Hypothalamus (tissue), 51 donors: ENCODE data around the gene ROBO1.

ENCODE experiments used
- DNase-seq, 51 donors: peaks; one replicate each; lab custom pipeline; 2025; lab: John Stamatoyannopoulos, UW

ROBO1 gene

GRCh38 chr3:79385211-79385610 lies 382.6 kb downstream of the ROBO1 start:
- DNase-seq = no peak

DNA sequence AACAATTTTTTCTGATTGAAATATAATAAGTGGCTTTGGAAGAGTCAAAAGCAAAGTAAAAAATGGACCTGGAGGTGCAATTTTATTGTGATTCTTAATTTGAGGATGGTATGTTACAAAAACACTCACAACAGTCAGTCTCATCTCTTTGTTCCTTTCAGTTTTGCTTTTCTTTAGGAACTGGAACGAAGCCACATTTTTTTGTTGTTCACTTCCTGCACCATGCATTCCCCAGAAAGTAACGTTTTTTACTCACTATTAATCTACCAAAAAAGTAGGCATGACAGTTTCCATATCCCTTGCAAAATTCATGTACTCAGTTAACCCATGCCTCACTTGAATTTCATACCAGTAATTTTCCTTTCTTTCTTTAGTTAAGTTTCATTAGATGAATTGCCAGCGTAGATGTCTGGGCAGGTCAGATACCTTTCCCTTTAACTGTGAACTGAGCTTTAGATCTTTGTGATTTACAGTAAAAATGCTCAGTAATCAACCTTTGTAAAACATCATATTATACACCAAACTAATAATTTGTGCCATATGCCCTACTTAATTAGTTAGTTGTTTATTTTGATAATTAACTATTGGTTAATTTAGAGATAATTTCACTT lies 384.3 kb downstream of the ROBO1 start:
- DNase-seq = no peak

- no peak for DNase-seq
These were observed 387.2 kb downstream of the ROBO1 start for GRCh38 chr3:79380581-79380980.

GRCh38 chr3:79378064-79378463 lies 389.7 kb downstream of the ROBO1 start:
- DNase-seq = no peak

- no peak for DNase-seq
These were observed 398.5 kb downstream of the ROBO1 start for GRCh38 chr3:79369306-79369705.

DNA sequence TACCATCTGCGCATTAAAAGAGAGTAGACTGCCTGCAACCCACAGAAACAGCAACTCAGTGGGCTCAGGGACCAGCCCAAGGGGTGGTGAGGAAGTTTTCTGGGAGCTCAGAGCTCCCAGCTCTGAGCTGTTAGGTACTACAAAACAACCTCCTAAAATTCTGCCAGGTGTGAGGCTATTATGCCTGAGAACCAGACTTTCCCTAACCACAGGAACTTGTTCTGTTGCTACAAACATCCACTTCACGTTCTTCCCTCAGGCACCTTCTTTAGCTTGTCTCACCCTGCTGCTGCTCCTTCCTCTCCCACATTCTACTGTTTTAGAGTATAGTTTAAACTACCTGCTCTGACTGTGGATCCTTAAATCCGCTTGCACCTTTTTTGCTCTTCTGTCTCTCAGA lies 399.4 kb downstream of the ROBO1 start:
- no peak for DNase-seq

DNA sequence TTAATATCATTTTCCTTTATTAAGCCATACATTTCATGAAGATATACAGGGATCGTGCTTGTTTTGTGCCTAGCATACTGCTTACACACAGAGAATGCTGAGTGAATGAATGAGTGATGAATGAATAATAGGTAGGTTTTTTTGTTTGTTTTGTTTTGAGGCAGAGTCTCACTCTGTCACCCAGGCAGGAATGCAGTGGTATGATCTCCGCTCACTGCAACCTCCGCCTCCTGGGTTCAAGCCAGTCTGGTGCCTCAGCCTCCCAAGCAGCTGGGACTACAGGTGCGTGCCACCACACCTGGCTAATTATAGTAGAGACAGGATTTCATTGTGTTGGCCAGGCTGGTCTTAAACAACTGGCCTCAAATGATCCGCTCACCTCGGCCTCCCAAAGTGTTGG lies 400.0 kb downstream of the ROBO1 start:
- no peak for DNase-seq

DNA sequence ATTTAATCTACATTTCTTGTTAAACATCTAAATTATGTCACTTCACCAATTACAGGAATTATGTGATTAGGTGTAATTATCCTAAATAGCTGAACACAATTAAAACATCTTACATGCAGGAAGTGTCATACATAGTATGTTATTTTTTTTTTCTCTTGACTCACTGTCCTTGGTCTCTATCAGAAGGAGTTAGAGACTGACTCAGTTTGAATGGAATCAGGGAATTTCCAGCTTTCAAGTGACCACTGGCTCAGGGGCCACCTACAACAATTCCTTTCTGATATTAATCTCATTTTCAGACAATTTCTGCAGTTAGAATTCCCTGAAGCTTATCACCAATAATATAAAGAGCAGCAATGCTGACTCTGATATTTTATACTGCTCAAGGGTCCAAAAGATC lies 400.7 kb downstream of the ROBO1 start:
- DNase-seq = no peak

DNA sequence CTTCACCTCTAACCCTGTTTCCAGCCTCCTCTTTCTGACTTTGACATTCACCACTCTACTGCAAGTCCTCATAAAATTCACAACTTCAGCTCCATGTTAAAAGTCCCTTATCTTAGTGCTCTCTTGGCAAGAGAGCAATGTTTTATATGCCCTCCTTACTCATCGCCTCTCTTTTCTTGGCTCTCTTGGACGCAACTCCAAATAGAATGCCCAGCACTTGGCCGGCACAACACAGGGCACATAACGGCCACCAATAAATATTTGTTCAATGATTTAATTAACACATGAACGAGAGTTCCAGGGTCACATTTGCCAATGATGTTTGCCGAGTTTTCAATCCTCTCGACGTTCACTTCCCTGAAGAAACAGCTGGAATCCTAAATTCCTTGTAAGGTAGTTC lies 401.4 kb downstream of the ROBO1 start:
- no peak for DNase-seq

DNA sequence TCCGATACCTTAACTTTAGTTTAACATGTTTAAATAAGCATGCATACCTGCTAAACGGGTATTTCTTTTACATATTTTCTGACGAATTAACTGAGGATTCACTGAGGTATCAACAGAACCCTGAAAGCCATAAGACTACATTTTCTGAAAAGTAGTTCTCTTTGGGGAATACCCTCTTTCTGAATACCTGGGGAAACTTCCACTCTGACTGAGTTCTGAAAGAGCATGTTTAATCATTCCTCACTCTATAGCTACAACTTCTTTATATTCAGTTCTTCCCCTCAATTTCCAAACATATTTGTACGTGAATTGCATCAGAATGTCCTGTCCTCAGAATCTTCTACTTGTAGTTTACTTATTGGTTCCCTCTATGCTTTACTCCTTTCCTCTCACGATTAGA lies 403.0 kb downstream of the ROBO1 start:
- DNase-seq = no peak

GRCh38 chr3:79362571-79363270 lies 405.1 kb downstream of the ROBO1 start:
- DNase-seq = no peak

DNA sequence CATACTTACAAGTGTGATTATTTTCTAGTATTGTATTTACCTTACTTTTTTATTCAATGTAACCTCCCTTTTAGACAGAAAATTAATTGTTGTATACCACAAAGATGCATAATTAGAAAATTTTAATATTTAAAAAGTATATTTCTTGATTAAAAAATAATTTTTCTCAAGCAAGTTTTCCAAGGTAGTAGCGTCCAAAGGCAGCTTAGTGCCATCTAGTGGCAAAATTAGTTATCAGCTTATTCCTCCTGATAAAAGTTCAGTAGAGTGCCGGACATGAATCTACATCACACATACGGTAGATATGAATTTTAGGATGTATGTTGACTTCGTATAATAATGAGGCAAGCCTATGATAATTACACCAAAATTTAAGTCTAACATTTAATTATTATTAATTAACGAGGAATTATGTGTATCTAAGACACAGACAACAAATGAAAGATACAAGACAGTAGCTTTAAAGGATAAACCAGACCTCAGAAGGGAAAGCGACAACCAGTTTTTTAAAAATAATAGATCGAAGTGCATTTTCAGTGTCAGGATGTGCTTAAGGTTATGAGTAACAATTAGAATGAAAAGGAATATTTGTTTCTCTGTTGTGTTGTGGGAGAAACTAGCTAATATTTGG lies 405.9 kb downstream of the ROBO1 start:
- DNase-seq = peak in 1 of 51 donors; percentile 13

DNA sequence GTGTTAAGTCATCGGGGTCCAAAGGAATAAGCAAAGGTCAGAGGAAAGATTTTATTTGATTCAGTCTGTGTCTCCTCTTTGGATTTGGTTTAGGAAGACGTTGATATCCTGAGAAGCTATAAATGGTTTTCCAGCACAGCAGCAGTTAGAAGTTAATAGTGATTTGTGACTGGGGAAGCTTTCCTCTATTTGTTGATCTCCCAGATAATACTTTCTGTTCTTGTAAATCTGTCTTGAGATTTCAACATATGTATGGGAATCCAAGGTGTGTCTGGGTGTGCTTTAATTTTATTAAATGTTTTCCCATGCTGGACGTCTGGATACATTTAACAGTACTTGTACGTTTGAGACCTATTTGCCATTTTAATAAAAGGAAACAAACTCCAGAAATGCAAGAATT lies 409.5 kb downstream of the ROBO1 start:
- DNase-seq = no peak

DNA sequence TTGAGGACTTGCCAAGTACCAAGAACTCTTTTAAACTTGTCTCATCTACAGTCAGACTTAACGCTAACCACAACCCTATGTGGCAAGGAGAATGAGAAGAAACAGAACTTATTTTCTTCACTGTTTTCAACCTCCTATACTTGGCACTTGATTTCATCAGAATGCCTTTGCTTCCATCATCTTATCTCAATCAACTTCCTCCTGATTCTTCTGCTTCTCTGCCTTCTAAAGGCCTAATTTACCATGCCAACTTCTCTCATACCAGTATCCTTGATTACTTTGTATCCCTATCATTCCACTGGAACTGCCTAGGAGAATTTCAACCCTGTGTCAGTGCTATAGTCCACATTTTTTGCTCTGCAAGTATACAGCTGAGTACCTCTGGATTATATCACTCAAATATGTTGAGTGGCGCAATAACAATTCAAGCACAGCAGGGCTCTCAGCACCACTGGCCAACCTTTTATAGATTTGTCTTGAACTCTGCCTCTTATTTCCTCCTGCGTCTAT lies 413.6 kb downstream of the ROBO1 start:
- DNase-seq = no peak

GRCh38 chr3:79351699-79352098 lies 416.1 kb downstream of the ROBO1 start:
- no peak for DNase-seq

GRCh38 chr3:79344876-79345871 lies 422.6 kb downstream of the ROBO1 start:
- DNase-seq = no peak

GRCh38 chr3:79341961-79342360 lies 425.8 kb downstream of the ROBO1 start:
- no peak for DNase-seq

- DNase-seq = no peak
These were observed 428.0 kb downstream of the ROBO1 start for GRCh38 chr3:79339846-79340245.

- DNase-seq = no peak
These were observed 430.0 kb downstream of the ROBO1 start for GRCh38 chr3:79337798-79338197.

GRCh38 chr3:79329154-79329553 lies 438.6 kb downstream of the ROBO1 start:
- DNase-seq = no peak

GRCh38 chr3:79326642-79327041 lies 441.2 kb downstream of the ROBO1 start:
- DNase-seq = no peak
